H1 (cell line): Measurements from ENCODE around the gene ZNF837. TPM values are rescaled to one million over a fixed set of nuclear protein-coding genes. Genes with fewer than 3 reads are reported as not detected.

Experiments
- CTCF ChIA-PET: fragments of 300-600 bp; sonication (Branson Sonifier 250); formaldehyde crosslinking; loops from one replicate; lab custom pipeline; 2021; ENCODE audit not compliant: partially characterized antibody; lab: Charles Lee
- POLR2A ChIA-PET: fragments of 300-600 bp; sonication (Branson Sonifier 250); formaldehyde crosslinking; loops from one replicate; lab custom pipeline; 2021; ENCODE audit warnings: inconsistent platforms; ENCODE audit not compliant: partially characterized antibody; lab: Charles Lee
- DNase-seq, 2 experiments: peaks; one replicate each; pipeline versions ENCODE4 v3.0.0 to v3.0.0-alpha.2; 2010 to 2022; ENCODE audit warnings: low spot score in 2 of 2, low read depth in 1 of 2, mixed read lengths in 1 of 2
- FAIRE-seq: peaks from 2 replicates; lab custom pipeline; 2011; peaks lifted over from hg19 to GRCh38; lab: Jason Lieb, UNC
- H2AFZ ChIP-seq: 2 replicates; pipeline ENCODE4 v1.8.1; 2012; ENCODE audit warnings: low read length, inconsistent platforms
- H2AK5ac ChIP-seq: 2 replicates; pipeline ENCODE4 v1.6.1; 2013; ENCODE audit warnings: low read depth, low read length
- H2BK120ac ChIP-seq: replicated peaks from 2 replicates; pipeline ENCODE3; 2013; ENCODE audit warnings: low read depth, low read length, inconsistent platforms
- H2BK12ac ChIP-seq: 2 replicates; pipeline ENCODE4 v1.6.1; 2013; ENCODE audit warnings: low read depth, low read length
- H2BK15ac ChIP-seq: 2 replicates; pipeline ENCODE4 v1.6.1; 2013; ENCODE audit warnings: low read length
- H2BK20ac ChIP-seq: 2 replicates; pipeline ENCODE4 v1.6.1; 2013; ENCODE audit warnings: low read length
- H2BK5ac ChIP-seq: 2 replicates; pipeline ENCODE4 v1.6.1; 2013; ENCODE audit warnings: low read depth, low read length
- H3K14ac ChIP-seq: 2 replicates; pipeline ENCODE4 v1.6.1; 2013; ENCODE audit warnings: inconsistent platforms; ENCODE audit not compliant: insufficient read length
- H3K18ac ChIP-seq: 2 replicates; pipeline ENCODE4 v1.6.1; 2013; ENCODE audit warnings: low read length; ENCODE audit errors: extremely low read depth
- H3K23ac ChIP-seq: 2 replicates; pipeline ENCODE4 v1.6.1; 2013; ENCODE audit warnings: inconsistent platforms; ENCODE audit not compliant: insufficient read length
- H3K23me2 ChIP-seq: 2 replicates; pipeline ENCODE4 v1.6.1; 2013; ENCODE audit warnings: low read depth, low read length
- H3K27ac ChIP-seq: 2 replicates; pipeline ENCODE4 v1.6.1; 2011; ENCODE audit warnings: low read depth, low read length, inconsistent platforms
- H3K27me3 ChIP-seq, 4 experiments: replicated peaks in 1 of 4; 1 replicate in 1 of 4; 2 replicates in 3 of 4; pipeline versions ENCODE4 v1.6.1 to v1.8.1; 2011 to 2013; ENCODE audit warnings: low read length in 3 of 4, mild to moderate bottlenecking in 3 of 4, inconsistent platforms in 2 of 4, mixed read lengths in 2 of 4, moderate library complexity in 1 of 4; ENCODE audit not compliant: control insufficient read depth in 3 of 4, insufficient read depth in 3 of 4; ENCODE audit errors: extremely low read depth in 1 of 4
- H3K36me3 ChIP-seq, 4 experiments: 2 replicates each; pipeline versions ENCODE4 v1.6.1 to v1.8.1; 2011 to 2013; ENCODE audit warnings: mild to moderate bottlenecking in 4 of 4, low read length in 3 of 4, moderate library complexity in 2 of 4, control low read depth in 1 of 4, inconsistent platforms in 1 of 4; ENCODE audit not compliant: insufficient read depth in 4 of 4, control insufficient read depth in 2 of 4
- H3K4ac ChIP-seq: replicated peaks from 2 replicates; pipeline ENCODE3; 2013; ENCODE audit warnings: low read length, low read depth, mixed read lengths, inconsistent platforms; ENCODE audit not compliant: insufficient read length
- H3K4me1 ChIP-seq, 4 experiments: replicated peaks in 1 of 4; 1 replicate in 1 of 4; 2 replicates in 3 of 4; pipeline versions ENCODE4 v1.6.1 to v1.8.1; 2011 to 2013; ENCODE audit warnings: low read length in 3 of 4, inconsistent platforms in 2 of 4, mixed read lengths in 1 of 4; ENCODE audit not compliant: insufficient read depth in 4 of 4, control insufficient read depth in 3 of 4
- H3K4me2 ChIP-seq, 2 experiments: 2 replicates each; pipeline versions ENCODE4 v1.6.1 to v1.8.1; 2011 to 2013; ENCODE audit warnings: low read depth in 2 of 2, low read length in 2 of 2, control low read depth in 1 of 2, inconsistent platforms in 1 of 2, mild to moderate bottlenecking in 1 of 2; ENCODE audit not compliant: insufficient read depth in 1 of 2
- H3K4me3 ChIP-seq, 4 experiments: fragments of 200-600, 300-600 bp in 1 of 4; sonication (generic), shearing (Covaris generic), sonication (Bioruptor Twin) in 1 of 4; 2 replicates each; pipeline versions ENCODE4 v1.5.1 to v1.8.1; 2011 to 2016; ENCODE audit warnings: low read length in 4 of 4, low read depth in 3 of 4, control low read depth in 2 of 4, inconsistent platforms in 2 of 4, mild to moderate bottlenecking in 2 of 4, mixed read lengths in 1 of 4, moderate library complexity in 1 of 4; ENCODE audit not compliant: insufficient read depth in 2 of 4; ENCODE audit errors: extremely low read depth in 1 of 4
- H3K56ac ChIP-seq: replicated peaks from 2 replicates; pipeline ENCODE3; 2013; ENCODE audit warnings: low read depth, mild to moderate bottlenecking, mixed read lengths, low read length, inconsistent platforms; ENCODE audit not compliant: insufficient read length
- H3K79me1 ChIP-seq: 2 replicates; pipeline ENCODE4 v1.6.1; 2013; ENCODE audit warnings: low read depth, low read length, control low read depth
- H3K79me2 ChIP-seq, 2 experiments: 2 replicates each; pipeline versions ENCODE4 v1.6.1 to v1.8.1; 2012 to 2013; ENCODE audit warnings: low read length in 2 of 2, mild to moderate bottlenecking in 2 of 2, inconsistent platforms in 1 of 2; ENCODE audit not compliant: insufficient read depth in 2 of 2, control insufficient read depth in 1 of 2
- H3K9ac ChIP-seq, 4 experiments: replicated peaks in 1 of 4; 1 replicate in 1 of 4; 2 replicates in 3 of 4; pipeline versions ENCODE4 v1.6.1 to v1.8.1; 2011 to 2013; ENCODE audit warnings: low read depth in 3 of 4, low read length in 3 of 4, control low read depth in 2 of 4, mild to moderate bottlenecking in 2 of 4, moderate library complexity in 2 of 4, inconsistent platforms in 1 of 4; ENCODE audit errors: extremely low read depth in 1 of 4
- H3K9me3 ChIP-seq, 2 experiments: 2 replicates each; pipeline versions ENCODE4 v1.6.1 to v1.8.1; 2012 to 2013; ENCODE audit warnings: mild to moderate bottlenecking in 2 of 2, moderate library complexity in 2 of 2, control low read depth in 1 of 2, inconsistent platforms in 1 of 2, low read depth in 1 of 2, low read length in 1 of 2, mixed read lengths in 1 of 2; ENCODE audit not compliant: insufficient read depth in 2 of 2
- H4K20me1 ChIP-seq, 2 experiments: replicated peaks in 1 of 2; 2 replicates each; pipeline versions ENCODE3 to v1.8.1; 2011 to 2013; ENCODE audit warnings: inconsistent platforms in 2 of 2, low read length in 2 of 2, mild to moderate bottlenecking in 1 of 2; ENCODE audit not compliant: insufficient read depth in 2 of 2, control insufficient read depth in 1 of 2
- H4K5ac ChIP-seq: 2 replicates; pipeline ENCODE4 v1.6.1; 2013; ENCODE audit warnings: low read length, low read depth, mixed read lengths, inconsistent platforms; ENCODE audit not compliant: insufficient read length
- H4K8ac ChIP-seq: 2 replicates; pipeline ENCODE4 v1.8.0; 2013; ENCODE audit warnings: mild to moderate bottlenecking, moderate library complexity, low read length, inconsistent platforms; ENCODE audit not compliant: insufficient read depth; ENCODE audit errors: extremely low read depth
- H4K91ac ChIP-seq: replicated peaks from 2 replicates; pipeline ENCODE3; 2013; ENCODE audit warnings: low read length, mixed read lengths, inconsistent platforms; ENCODE audit not compliant: insufficient read length
- ASH2L ChIP-seq: fragments of 200-600, 300-600 bp; sonication (generic); IDR thresholded peaks from one replicate; pipeline ENCODE4 v1.7.1; 2017; ENCODE audit warnings: low read length
- GABPA ChIP-seq: IDR thresholded peaks from 2 replicates; pipeline ENCODE4 v1.6.1; 2011; ENCODE audit warnings: mild to moderate bottlenecking, low read length, moderate library complexity, borderline replicate concordance; ENCODE audit not compliant: insufficient read depth
- JUN ChIP-seq: IDR thresholded peaks from 2 replicates; pipeline ENCODE4 v1.6.1; 2011; ENCODE audit warnings: low read depth, mild to moderate bottlenecking, improper control_type of control experiment, low read length
- NRF1 ChIP-seq: IDR thresholded peaks from 2 replicates; pipeline ENCODE4 v1.6.1; 2011; ENCODE audit warnings: mild to moderate bottlenecking, low read depth, low read length, improper control_type of control experiment
- POLR2AphosphoS5 ChIP-seq: IDR thresholded peaks from 2 replicates; pipeline ENCODE4 v1.6.1; 2011; ENCODE audit warnings: low read depth, low read length
- RNF2 ChIP-seq: fragments of 200-900, 300-1000 bp; sonication (generic); IDR thresholded peaks from 2 replicates; pipeline ENCODE4 v1.7.1; 2016; ENCODE audit warnings: borderline replicate concordance, low read depth, mild to moderate bottlenecking, antibody characterized with exemption, low read length; ENCODE audit not compliant: poor library complexity, severe bottlenecking; ENCODE audit errors: missing control alignments
- SP4 ChIP-seq: IDR thresholded peaks from 2 replicates; pipeline ENCODE4 v1.6.1; 2012; ENCODE audit warnings: low read length, inconsistent platforms
- SUZ12 ChIP-seq: fragments of 200-600 bp; sonication (generic); IDR thresholded peaks from 2 replicates; pipeline ENCODE4 v1.6.1; 2012; ENCODE audit warnings: mild to moderate bottlenecking, inconsistent platforms, low read length, moderate library complexity, mixed read lengths
- WGBS, 2 experiments: shearing (Covaris generic) in 1 of 2; methylation state at CpG; one replicate each; pipeline versions ENCODE4 v1.1.6 to v1.1.7; 2013 to 2015; ENCODE audit warnings: low lambda C conversion rate in 2 of 2, mixed read lengths in 2 of 2, inconsistent platforms in 1 of 2, low coverage in 1 of 2, missing lambda C conversion rate in 1 of 2; ENCODE audit not compliant: insufficient replicate concordance in 2 of 2, insufficient coverage in 1 of 2, insufficient read length in 1 of 2; ENCODE audit errors: extremely low coverage in 1 of 2, missing lambda C conversion rate in 1 of 2; 5-methylcytosine and 5-hydroxymethylcytosine counted together
- polyA plus RNA-seq, 7 experiments: library from polyadenylated mRNA; depleted of rRNA in 3 of 7; stranded (reverse) in 5 of 7; unstranded in 2 of 7; fragments of >200 nt in 5 of 7; fragments of 200-250 nt in 2 of 7; gene quantifications; 1 replicate in 5 of 7; 2 replicates in 1 of 7; 4 replicates in 1 of 7; pipeline versions ENCODE4 v1.2.1 to v1.2.3, GENCODE V29; 2011 to 2013; ENCODE audit warnings: missing spikeins in 2 of 7, mixed read lengths in 2 of 7
- total RNA-seq: library from RNA; stranded (reverse); fragmentation: NEBNext Ultra II Directional; extraction: Animal tissue kit (Norgen Biotek cat#: 25700); gene quantifications from 2 replicates; pipeline ENCODE4 v1.2.1, GENCODE V29; 2021
- TF ChIP-seq, protein P1 (sequence below): IDR thresholded peaks from 2 replicates; pipeline ENCODE4 v1.6.1; 2012; ENCODE audit warnings: low read length, inconsistent platforms

Gene ZNF837
- total and polyA plus RNA-seq, 2 of the 8 experiments (the other 6 are each of a cell fraction or from before 2014, with no cell fraction given), result 1.9 to 3.3 TPM

DNA sequence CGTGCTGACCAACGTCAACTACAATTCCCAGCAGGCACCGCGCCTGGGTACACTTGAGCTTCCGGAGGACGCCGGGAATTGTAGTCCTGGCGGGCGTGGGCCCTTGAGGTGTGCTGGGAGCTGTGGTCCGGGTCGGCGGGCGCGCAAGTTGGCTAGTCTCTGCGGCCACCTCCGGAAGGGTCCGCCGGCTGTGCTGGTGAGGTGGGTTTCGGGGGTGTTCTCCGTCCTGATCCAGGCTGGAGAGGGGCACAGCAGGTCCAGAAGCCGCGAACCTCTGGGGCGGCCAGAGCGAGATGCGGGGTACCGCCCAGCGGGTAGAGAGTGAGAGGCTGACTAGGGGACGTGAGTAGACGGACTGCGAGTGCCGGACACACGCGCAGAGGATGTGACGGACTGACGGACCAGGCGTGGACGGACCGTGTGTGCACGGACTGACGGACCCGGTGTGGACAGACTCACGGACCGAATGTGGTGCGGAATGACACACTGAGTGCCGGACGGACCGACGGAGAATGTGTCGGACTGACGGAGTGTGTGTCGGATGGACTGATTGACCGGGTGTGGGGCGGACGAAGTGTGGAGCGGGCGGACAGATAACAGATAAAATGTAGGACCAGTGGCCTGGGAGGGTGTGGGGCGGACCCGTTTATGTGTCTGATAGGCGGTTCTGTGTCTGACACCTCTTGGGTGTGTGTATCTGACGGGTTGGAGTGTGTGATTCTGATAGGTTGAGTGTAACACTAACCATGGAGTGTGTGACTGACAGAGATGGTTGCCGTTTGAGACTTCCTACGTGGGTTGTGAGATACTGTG is 53.7 kb downstream of the ZNF837 start, which contains the start of gene ZSCAN22:
TSS of gene ZSCAN22 (plus strand) at position 81 of the 813 bp plus-strand sequence. CDS start 7,809 bp downstream, outside the sequence.
- Histone ChIP-seq H3K27me3 (0 out of 7 replicates have a peak, but pooled peaks cover 0 to 3% (median 0%) of the 10 kb centered on the region in 4 experiments), H3K4ac (peak within 1 kb of the TSS; percentile 90), H3K14ac (no peak within 1 kb of the TSS), H3K27ac (peak within 1 kb of the TSS; percentile 65; the same call in 1 of the 2 replicates), H3K79me2 (peaks cover 0 to 15% of the 10 kb centered on the region in 2 experiments; a peak in 2 of 4 replicates), H2BK15ac (0 out of 2 replicates have a peak within 1 kb of the TSS, but pooled peaks have one; percentile 76), H4K91ac (no peak within 1 kb of the TSS), H3K36me3 (no peaks in the 10 kb centered on the region), H2BK20ac (no peak within 1 kb of the TSS), H3K9ac (peak within 1 kb of the TSS; percentile 82 to 86 (median 84)), H4K20me1 (peaks cover 0 to 5% of the 10 kb centered on the region in 2 experiments), H4K8ac (peak within 1 kb of the TSS; percentile 88), H2BK12ac (no peak within 1 kb of the TSS), H2BK120ac (no peak within 1 kb of the TSS), H3K23ac (no peak within 1 kb of the TSS), H4K5ac (peak within 1 kb of the TSS; percentile 82), H3K23me2 (peaks cover 12% of the 10 kb centered on the region), H3K18ac (peak within 1 kb of the TSS; percentile 96), H3K4me3 (peak within 1 kb of the TSS; percentile 72 to 98 (median 88)), H3K9me3 (no peaks in the 10 kb centered on the region), H2BK5ac (peak within 1 kb of the TSS; percentile 66; the same call in 1 of the 2 replicates), H3K4me1 (no peaks in the 10 kb centered on the region), H2AK5ac (no peak within 1 kb of the TSS), H3K4me2 (peak within 1 kb of the TSS; percentile 74 to 95), H3K56ac (no peak within 1 kb of the TSS), H2AFZ (peak within 1 kb of the TSS; percentile 97), H3K79me1 (peaks cover 11% of the 10 kb centered on the region)
- WGBS, 2 experiments, result 4% methylated on average over 62 of the region's 62 CpGs; no CpG with 5 or more reads in 1 of the 2 experiments
- FAIRE-seq, result no peak
- POLR2A ChIA-PET, result interaction anchor here (0.6 to 2.1 kb wide), 27 partner anchors 10 to 217 kb away, joined by 3 to 20 read pairs (median 3); partner anchors contain the start of genes ERVK3-1, RPS5, TRIM28 and ZBTB45
- CTCF ChIA-PET, result interaction anchor here (0.9 to 3.4 kb wide), 4 partner anchors 11 to 47 kb away, joined by 3 to 14 read pairs (median 6); no protein-coding TSS in a partner anchor
- DNase-seq, result peak; percentile 72 to 94
- TF ChIP-seq ASH2L (peak; percentile 83), RNF2 (no peak), SUZ12 (no peak), SP4 (0 out of 2 replicates have a peak, but pooled peaks have one; percentile 34), POLR2AphosphoS5 (no peak; the same call in 1 of the 2 replicates), GABPA (no peak; the same call in 1 of the 2 replicates), NRF1 (no peak), JUN (no peak)
- TF ChIP-seq, protein P1, sequence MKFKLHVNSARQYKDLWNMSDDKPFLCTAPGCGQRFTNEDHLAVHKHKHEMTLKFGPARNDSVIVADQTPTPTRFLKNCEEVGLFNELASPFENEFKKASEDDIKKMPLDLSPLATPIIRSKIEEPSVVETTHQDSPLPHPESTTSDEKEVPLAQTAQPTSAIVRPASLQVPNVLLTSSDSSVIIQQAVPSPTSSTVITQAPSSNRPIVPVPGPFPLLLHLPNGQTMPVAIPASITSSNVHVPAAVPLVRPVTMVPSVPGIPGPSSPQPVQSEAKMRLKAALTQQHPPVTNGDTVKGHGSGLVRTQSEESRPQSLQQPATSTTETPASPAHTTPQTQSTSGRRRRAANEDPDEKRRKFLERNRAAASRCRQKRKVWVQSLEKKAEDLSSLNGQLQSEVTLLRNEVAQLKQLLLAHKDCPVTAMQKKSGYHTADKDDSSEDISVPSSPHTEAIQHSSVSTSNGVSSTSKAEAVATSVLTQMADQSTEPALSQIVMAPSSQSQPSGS, result peak; percentile 60; the same call in 1 of the 2 replicates
